Measurements from ENCODE around the gene FYCO1. TPM values are rescaled to one million over a fixed set of nuclear protein-coding genes. Genes with fewer than 3 reads are reported as not detected.
"Not testable (repeated sequence)": the region's sequence is repeated elsewhere in the genome, so short reads cannot be mapped to it uniquely, and the experiment has no call there.

Gene FYCO1
- polyA plus RNA-seq (6.1 to 7.7 TPM (median 7.0 TPM) in 3 replicates), polyA minus RNA-seq (24.3 to 31.9 TPM (median 24.5 TPM) in 3 replicates)
- 17.8 TPM for polyA plus RNA-seq (2011; ENCODE audit: low read depth)
- polyA plus RNA-seq (2011; cell fraction: cytosol; rRNA removed): 5.1 and 5.6 TPM in 2 replicates
- polyA plus RNA-seq (2011; cell fraction: nucleus; rRNA removed): 16.6 and 19.0 TPM in 2 replicates
- polyA plus RNA-seq (2012; ENCODE audit: low replicate concordance): 8.7 and 12.7 TPM in 2 replicates
- 6.3 TPM for polyA minus RNA-seq (2011; cell fraction: cytosol; rRNA and poly(A)+ RNA removed)
- polyA minus RNA-seq (2011; cell fraction: nucleus; rRNA and poly(A)+ RNA removed): 16.2 and 33.1 TPM in 2 replicates

GRCh38 chr3:45995236-45996192 lies at the start of gene FYCO1:
Gene FYCO1 (minus strand): TSS chr3:45995824. CDS start chr3:45984910, 10,914 bp downstream.
- peak; percentile 32 for FAIRE-seq
- H4K20me1 ChIP-seq (ENCODE audit: control insufficient read depth, extremely low read depth, insufficient read depth, low read length): no peaks in the 10 kb centered on the region
- no peaks in the 10 kb centered on the region for H3K36me3 ChIP-seq (ENCODE audit: control insufficient read depth in 2 of 2, extremely low read depth in 1 of 2, insufficient read depth in 2 of 2, low read length in 2 of 2)
- H3K4me3 ChIP-seq (ENCODE audit: control insufficient read depth in 2 of 3, extremely low read depth in 1 of 3, insufficient read depth in 2 of 3, low read depth in 1 of 3, low read length in 3 of 3): peak within 1 kb of the TSS; percentile 74 to 89 (median 77)
- TF ChIP-seq CTCF (optimal IDR thresholded peaks at IDR 0.05 in 1 of 3, IDR thresholded peaks at IDR 0.05 in 1 of 3, conservative IDR thresholded peaks at IDR 0.05 in 1 of 3; ENCODE audit: extremely low read depth in 1 of 3, insufficient read depth in 2 of 3, low read length in 3 of 3): no peak
- no peak for TF ChIP-seq EZH2 (IDR thresholded peaks at IDR 0.05; ENCODE audit: low read length)
- H3K27me3 ChIP-seq (ENCODE audit: control insufficient read depth, extremely low read depth, insufficient read depth, low read length): no peaks in the 10 kb centered on the region
- peak within 1 kb of the TSS; percentile 63 for H3K27ac ChIP-seq (ENCODE audit: control insufficient read depth, insufficient read depth, low read length)
- peaks cover 9% of the 10 kb centered on the region for H3K4me1 ChIP-seq (ENCODE audit: control insufficient read depth, extremely low read depth, insufficient read depth, low read length)
- H3K9me3 ChIP-seq (ENCODE audit: control insufficient read depth, low read depth, low read length): no peaks in the 10 kb centered on the region
- peak within 1 kb of the TSS; percentile 87 for H2AFZ ChIP-seq (ENCODE audit: control insufficient read depth, low read length)
- H3K9ac ChIP-seq (ENCODE audit: control insufficient read depth, extremely low read depth, insufficient read depth, low read length): peak within 1 kb of the TSS; percentile 79
- no peaks in the 10 kb centered on the region for H3K79me2 ChIP-seq (ENCODE audit: control insufficient read depth, insufficient read depth, low read length)
- H3K4me2 ChIP-seq (ENCODE audit: control insufficient read depth, extremely low read depth, insufficient read depth, low read depth, low read length): peak within 1 kb of the TSS; percentile 96
- DNase-seq (ENCODE audit: low read depth, low spot score): no peak
- H3K9me1 ChIP-seq (ENCODE audit: control insufficient read depth, extremely low read depth, insufficient read depth, low read length): no peaks in the 10 kb centered on the region
- dilution Hi-C loops (cut with MboI; ENCODE audit: extremely low pct_ligation_motif_present, low sequenced_read_pairs): no loop called here

- Histone ChIP-seq H4K20me1 (ENCODE audit: control insufficient read depth, extremely low read depth, insufficient read depth, low read length) (no peaks in the 10 kb centered on the region), H3K27me3 (ENCODE audit: control insufficient read depth, extremely low read depth, insufficient read depth, low read length) (no peaks in the 10 kb centered on the region), H3K36me3 (ENCODE audit: control insufficient read depth in 2 of 2, extremely low read depth in 1 of 2, insufficient read depth in 2 of 2, low read length in 2 of 2) (no peaks in the 10 kb centered on the region), H3K4me1 (ENCODE audit: control insufficient read depth, extremely low read depth, insufficient read depth, low read length) (no peaks in the 10 kb centered on the region), H3K79me2 (ENCODE audit: control insufficient read depth, insufficient read depth, low read length) (no peaks in the 10 kb centered on the region), H3K9me1 (ENCODE audit: control insufficient read depth, extremely low read depth, insufficient read depth, low read length) (no peaks in the 10 kb centered on the region), H3K9ac (ENCODE audit: control insufficient read depth, extremely low read depth, insufficient read depth, low read length) (no peak overlapping the region), H2AFZ (ENCODE audit: control insufficient read depth, low read length) (no peak overlapping the region), H3K4me2 (ENCODE audit: control insufficient read depth, extremely low read depth, insufficient read depth, low read depth, low read length) (no peak overlapping the region), H3K9me3 (ENCODE audit: control insufficient read depth, low read depth, low read length) (no peaks in the 10 kb centered on the region), H3K4me3 (ENCODE audit: control insufficient read depth in 2 of 3, extremely low read depth in 1 of 3, insufficient read depth in 2 of 3, low read depth in 1 of 3, low read length in 3 of 3) (no peak overlapping the region), H3K27ac (ENCODE audit: control insufficient read depth, insufficient read depth, low read length) (no peak overlapping the region)
- no peak for DNase-seq (ENCODE audit: low read depth, low spot score)
- dilution Hi-C loops (cut with MboI; ENCODE audit: extremely low pct_ligation_motif_present, low sequenced_read_pairs): no loop called here
- no peak for TF ChIP-seq CTCF (optimal IDR thresholded peaks at IDR 0.05 in 1 of 3, IDR thresholded peaks at IDR 0.05 in 1 of 3, conservative IDR thresholded peaks at IDR 0.05 in 1 of 3; ENCODE audit: extremely low read depth in 1 of 3, insufficient read depth in 2 of 3, low read length in 3 of 3)
- no peak for TF ChIP-seq EZH2 (IDR thresholded peaks at IDR 0.05; ENCODE audit: low read length)
- FAIRE-seq: no peak
Observed at GRCh38 chr3:46038916-46039315, 43.3 kb upstream of the FYCO1 start.

GRCh38 chr3:46038071-46038470 lies 42.4 kb upstream of the FYCO1 start:
- FAIRE-seq; DNase-seq (ENCODE audit: low read depth, low spot score); H3K9me1 ChIP-seq (ENCODE audit: control insufficient read depth, extremely low read depth, insufficient read depth, low read length); H3K4me3 ChIP-seq (ENCODE audit: control insufficient read depth in 2 of 3, extremely low read depth in 1 of 3, insufficient read depth in 2 of 3, low read depth in 1 of 3, low read length in 3 of 3); H3K4me2 ChIP-seq (ENCODE audit: control insufficient read depth, extremely low read depth, insufficient read depth, low read depth, low read length); H3K36me3 ChIP-seq (ENCODE audit: control insufficient read depth in 2 of 2, extremely low read depth in 1 of 2, insufficient read depth in 2 of 2, low read length in 2 of 2); H3K4me1 ChIP-seq (ENCODE audit: control insufficient read depth, extremely low read depth, insufficient read depth, low read length); H4K20me1 ChIP-seq (ENCODE audit: control insufficient read depth, extremely low read depth, insufficient read depth, low read length); H3K79me2 ChIP-seq (ENCODE audit: control insufficient read depth, insufficient read depth, low read length); H3K27ac ChIP-seq (ENCODE audit: control insufficient read depth, insufficient read depth, low read length); H3K27me3 ChIP-seq (ENCODE audit: control insufficient read depth, extremely low read depth, insufficient read depth, low read length); H3K9ac ChIP-seq (ENCODE audit: control insufficient read depth, extremely low read depth, insufficient read depth, low read length); dilution Hi-C loops (cut with MboI; ENCODE audit: extremely low pct_ligation_motif_present, low sequenced_read_pairs); H3K9me3 ChIP-seq (ENCODE audit: control insufficient read depth, low read depth, low read length); H2AFZ ChIP-seq (ENCODE audit: control insufficient read depth, low read length): not testable (repeated sequence)
